ENCODE results near the gene PRKCD.

- no peak for TF ChIP-seq CTCF (IDR thresholded peaks at IDR 0.05)
- peak in 1 of 4 donors; percentile 42 for TF ChIP-seq POLR2AphosphoS5 (IDR thresholded peaks at IDR 0.05)
Measured at GRCh38 chr3:53236112-53236841, 75.3 kb downstream of the PRKCD start.

Data from sigmoid colon (tissue), 4 donors.